Inflammatory macrophage treated with lipopolysaccharide for 4 hours (primary cell): Measurements from ENCODE around the gene CARD6.
"Not testable (repeated sequence)": the region's sequence is repeated elsewhere in the genome, so short reads cannot be mapped to it uniquely, and the experiment has no call there.

Experiments used
- DNase-seq: peaks from one replicate; pipeline ENCODE4 v3.0.0-alpha.2; 2020

Gene CARD6

DNA sequence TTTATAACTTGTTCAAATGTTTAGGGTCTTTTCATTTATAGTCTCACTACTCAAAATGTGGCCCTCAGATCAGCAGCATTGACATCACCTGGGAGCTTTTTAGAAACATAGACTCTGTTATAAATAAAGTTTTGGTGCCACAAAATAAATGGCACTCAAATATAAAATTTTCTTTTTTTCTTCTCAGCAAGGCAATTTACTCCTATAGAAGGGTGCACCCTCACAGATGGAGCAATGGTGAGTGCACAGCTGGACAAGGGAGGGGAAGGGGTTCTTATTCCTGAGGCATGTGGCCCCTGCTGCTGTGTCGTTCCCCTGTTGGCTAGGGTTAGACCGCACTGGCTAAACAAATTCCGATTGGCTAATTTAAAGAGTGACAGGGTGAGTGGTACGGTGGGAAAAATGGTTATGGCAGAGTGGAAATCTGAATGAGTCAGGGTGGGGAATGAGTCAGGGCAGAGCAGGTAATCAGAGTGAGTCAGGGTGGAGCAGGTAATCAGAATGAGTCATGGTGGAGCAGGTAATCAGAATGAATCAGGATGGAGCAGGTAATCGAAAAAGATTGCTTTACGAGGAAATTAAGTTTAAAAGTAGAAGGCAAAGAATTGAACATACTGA, 36.3 kb downstream of the CARD6 start:
- no peak for DNase-seq

GRCh38 chr5:40879163-40879942, 38.2 kb downstream of the CARD6 start:
- peak; percentile 42 for DNase-seq

DNA sequence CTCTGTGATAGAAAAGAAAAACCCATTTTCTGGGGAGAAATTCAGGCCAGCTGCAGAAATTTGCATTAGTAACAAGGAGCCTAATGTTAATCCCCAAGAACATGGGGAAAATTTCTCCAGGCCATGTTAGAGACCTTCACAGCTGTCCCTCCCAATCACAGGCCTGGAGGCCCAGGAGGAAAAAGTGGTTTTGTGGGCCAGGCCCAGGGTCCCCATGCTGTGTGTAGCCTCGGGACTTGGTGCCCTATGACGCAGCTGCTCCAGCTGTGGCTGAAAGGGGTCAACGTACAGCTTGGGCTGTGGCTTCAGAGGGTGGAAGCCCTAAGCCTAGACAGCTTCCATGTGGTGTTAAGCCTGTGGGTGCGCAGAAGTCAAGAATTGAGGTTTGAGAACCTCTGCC, 41.1 kb downstream of the CARD6 start:
- DNase-seq, result no peak

- not testable (repeated sequence) for DNase-seq
Measured at GRCh38 chr5:40883051-40883450, 41.9 kb downstream of the CARD6 start.

DNA sequence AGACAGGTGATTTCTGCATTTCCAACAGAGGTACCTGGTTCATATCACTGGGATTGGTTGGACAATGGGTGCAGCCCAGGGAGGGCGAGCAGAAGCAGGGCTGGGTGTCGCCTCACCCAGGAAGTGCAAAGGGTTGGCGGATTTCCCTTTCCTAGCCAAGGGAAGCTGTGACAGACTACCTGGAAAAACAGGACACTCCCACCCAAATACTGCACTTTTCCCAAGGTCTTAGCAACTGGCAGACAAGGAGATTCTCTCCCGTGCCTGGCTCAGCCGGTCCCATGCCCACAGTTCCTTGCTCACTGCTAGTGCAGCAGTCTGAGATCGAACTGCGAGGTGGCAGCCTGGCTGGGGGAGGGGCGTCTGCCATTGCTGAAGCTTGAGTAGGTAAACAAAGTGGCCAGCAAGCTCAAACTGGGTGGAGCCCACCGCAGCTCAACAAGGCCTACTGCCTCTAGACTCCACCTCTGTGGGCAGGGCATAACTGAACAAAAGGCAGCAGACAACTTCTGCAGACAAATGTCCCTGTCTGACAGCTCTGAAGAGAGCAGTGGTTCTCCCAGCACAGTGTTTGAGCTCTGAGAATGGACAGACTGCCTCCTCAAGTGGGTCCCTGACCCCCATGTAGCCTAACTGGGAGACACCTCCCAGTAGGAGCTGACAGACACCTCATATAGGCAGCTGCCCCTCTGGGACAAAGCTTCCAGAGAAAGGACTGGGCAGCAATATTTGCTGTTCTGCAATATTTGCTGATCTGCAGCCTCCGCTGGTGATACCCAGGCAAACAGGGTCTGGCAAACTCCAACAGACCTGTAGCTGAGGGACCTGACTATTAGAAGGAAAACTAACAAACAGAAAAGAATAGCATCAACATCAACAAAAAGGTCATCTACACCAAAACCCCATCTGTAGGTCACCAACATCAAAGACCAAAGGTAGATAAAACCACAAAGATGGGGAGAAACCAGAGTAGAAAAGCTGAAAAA, 54.6 kb downstream of the CARD6 start:
- DNase-seq, result not testable (repeated sequence)

DNA sequence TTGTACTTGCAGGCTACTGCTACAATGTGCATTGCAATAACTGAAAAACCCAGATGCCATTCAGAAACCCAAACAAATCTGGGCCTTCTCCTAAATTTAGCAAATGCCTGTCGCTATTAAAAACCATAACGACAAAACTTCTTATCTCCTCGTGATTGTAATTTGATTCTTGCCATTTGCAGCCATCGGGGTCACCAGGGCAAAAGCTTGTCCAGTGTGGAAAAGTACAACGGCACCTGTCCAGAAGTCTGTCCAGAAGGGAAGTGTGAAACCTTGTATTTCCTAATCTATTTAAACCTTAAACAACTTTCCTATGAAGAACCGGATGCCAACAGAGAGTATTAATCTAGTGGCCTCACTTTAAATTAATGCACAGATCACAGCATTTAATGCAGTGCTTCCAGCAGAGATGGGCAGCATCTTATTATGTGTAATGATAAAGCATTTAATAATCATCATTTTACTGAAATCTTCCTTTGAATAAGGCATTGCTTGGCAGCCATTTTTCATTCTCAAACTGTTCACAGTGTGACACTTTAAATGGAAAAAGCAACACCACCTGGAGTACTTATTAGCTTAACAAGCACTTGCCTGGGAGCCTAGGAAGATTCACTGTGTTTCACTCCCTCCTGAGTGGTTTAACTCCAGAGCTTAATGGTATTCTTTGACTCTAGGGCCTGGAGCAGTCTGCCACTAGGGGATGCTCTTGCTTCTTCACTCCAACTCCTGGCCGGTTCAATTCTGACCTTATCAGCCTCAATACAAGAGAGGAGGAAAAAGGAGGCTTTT, 63.2 kb downstream of the CARD6 start:
- DNase-seq, result peak; percentile 19

- no peak for DNase-seq
Measured at GRCh38 chr5:40904994-40905306, 63.8 kb downstream of the CARD6 start.

- no peak for DNase-seq
Measured at GRCh38 chr5:40906351-40906751, 65.2 kb downstream of the CARD6 start.

DNA sequence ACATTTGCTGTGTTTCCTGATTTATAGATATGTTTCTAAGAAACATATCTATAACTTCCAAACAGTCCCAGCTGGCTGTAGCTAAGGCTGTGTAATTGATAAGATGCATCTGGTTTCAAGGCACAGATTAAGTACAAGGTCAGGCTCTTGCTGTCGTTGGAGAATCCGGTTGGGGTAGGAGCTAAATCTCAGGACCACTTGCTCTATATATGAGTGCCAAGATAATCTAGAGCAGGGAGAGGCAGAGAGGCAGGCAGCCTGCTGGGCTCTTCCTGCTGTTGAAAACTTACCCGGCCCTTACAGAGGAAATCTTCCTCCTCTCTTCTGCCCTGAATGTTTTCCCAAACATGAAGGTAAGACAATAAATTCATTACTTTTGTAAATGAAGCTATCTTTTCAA, 68.1 kb downstream of the CARD6 start, which contains the start of gene C7:
Gene C7, plus strand, starts transcription at position 234 of the 400 bp plus-strand sequence. Its CDS starts 114 bp downstream, at position 348.
- no peak for DNase-seq

DNA sequence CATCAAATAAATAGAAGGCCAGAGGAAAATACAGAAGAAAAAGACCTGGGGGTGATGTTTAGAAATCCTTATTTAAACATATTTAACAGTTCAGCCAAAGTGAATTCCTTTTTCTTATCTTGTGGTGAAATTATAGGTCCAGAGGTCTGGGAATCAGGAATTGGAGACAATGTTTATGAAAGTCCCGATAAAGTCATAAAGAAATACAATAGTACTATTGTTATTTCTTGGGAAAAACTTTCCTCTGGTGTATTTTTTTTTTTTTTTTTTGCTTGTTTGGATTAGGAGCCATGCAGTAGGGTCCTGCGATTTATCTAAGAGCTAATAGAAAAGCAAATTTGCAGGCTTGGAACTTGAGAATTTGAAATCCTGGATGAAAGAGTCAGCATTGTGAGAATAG, 68.6 kb downstream of the CARD6 start:
- DNase-seq, result no peak
